Astrocyte (in vitro differentiated cells and primary cell): Measurements from ENCODE around the gene PRRG2. TPM values are rescaled to one million over a fixed set of nuclear protein-coding genes. Genes with fewer than 3 reads are reported as not detected.

ENCODE experiments used
- DNase-seq: peaks from one replicate; pipeline ENCODE4 v3.0.0-alpha.2; 2010; ENCODE audit warnings: low read depth
- FAIRE-seq: peaks from 2 replicates; lab custom pipeline; 2011; peaks lifted over from hg19 to GRCh38; lab: Jason Lieb, UNC
- H2AFZ ChIP-seq: 2 replicates; pipeline ENCODE4 v1.6.0; 2012; ENCODE audit warnings: low read depth, low read length, inconsistent platforms
- H3K27ac ChIP-seq: 2 replicates; pipeline ENCODE4 v1.5.1; 2011; ENCODE audit warnings: low read depth, low read length, inconsistent platforms
- H3K27me3 ChIP-seq: 2 replicates; pipeline ENCODE4 v1.6.0; 2011; ENCODE audit warnings: low read length, inconsistent platforms; ENCODE audit not compliant: insufficient read depth
- H3K36me3 ChIP-seq: 2 replicates; pipeline ENCODE4 v1.5.1; 2011; ENCODE audit warnings: low read length, inconsistent platforms; ENCODE audit not compliant: insufficient read depth
- H3K4me1 ChIP-seq: 2 replicates; pipeline ENCODE4 v1.5.1; 2011; ENCODE audit warnings: low read length, inconsistent platforms; ENCODE audit not compliant: insufficient read depth
- H3K4me2 ChIP-seq: 2 replicates; pipeline ENCODE4 v1.6.0; 2012; ENCODE audit warnings: low read length, inconsistent platforms
- H3K4me3 ChIP-seq: 2 replicates; pipeline ENCODE4 v1.5.1; 2011; ENCODE audit warnings: low read depth, mild to moderate bottlenecking, low read length, inconsistent platforms; ENCODE audit not compliant: insufficient read depth
- H3K79me2 ChIP-seq: 2 replicates; pipeline ENCODE4 v1.6.0; 2012; ENCODE audit warnings: mild to moderate bottlenecking, low read length, inconsistent platforms; ENCODE audit not compliant: insufficient read depth
- H3K9ac ChIP-seq: 2 replicates; pipeline ENCODE4 v1.6.0; 2012; ENCODE audit warnings: mild to moderate bottlenecking, low read length, inconsistent platforms
- H3K9me3 ChIP-seq: 2 replicates; pipeline ENCODE4 v1.5.1; 2012; ENCODE audit warnings: low read depth, mild to moderate bottlenecking, low read length, inconsistent platforms; ENCODE audit not compliant: insufficient read depth
- H4K20me1 ChIP-seq: 2 replicates; pipeline ENCODE4 v1.6.0; 2012; ENCODE audit warnings: low read length, inconsistent platforms; ENCODE audit not compliant: insufficient read depth
- H3K27ac Mint-ChIP-seq: one replicate; pipeline ENCODE4 v1.8.0; 2021; ENCODE audit warnings: mild to moderate bottlenecking, mixed read lengths; ENCODE audit not compliant: unreplicated experiment
- H3K27me3 Mint-ChIP-seq: one replicate; pipeline ENCODE4 v1.8.0; 2021; ENCODE audit warnings: low read depth, mixed read lengths; ENCODE audit not compliant: unreplicated experiment
- H3K36me3 Mint-ChIP-seq: one replicate; pipeline ENCODE4 v1.8.0; 2021; ENCODE audit warnings: low read depth, mixed read lengths; ENCODE audit not compliant: unreplicated experiment
- H3K4me1 Mint-ChIP-seq: one replicate; pipeline ENCODE4 v1.8.0; 2021; ENCODE audit warnings: low read depth, mixed read lengths; ENCODE audit not compliant: unreplicated experiment
- H3K4me3 Mint-ChIP-seq: one replicate; pipeline ENCODE4 v1.8.0; 2021; ENCODE audit warnings: mild to moderate bottlenecking, moderate library complexity, mixed read lengths; ENCODE audit not compliant: unreplicated experiment
- H3K9me3 Mint-ChIP-seq: one replicate; pipeline ENCODE4 v1.8.0; 2021; ENCODE audit warnings: mild to moderate bottlenecking, mixed read lengths; ENCODE audit not compliant: unreplicated experiment
- EZH2 ChIP-seq: IDR thresholded peaks from 2 replicates; pipeline ENCODE4 v1.6.1; 2012; ENCODE audit warnings: mild to moderate bottlenecking, low read length, inconsistent platforms; ENCODE audit not compliant: insufficient read depth
- total RNA-seq: library from RNA; stranded (reverse); gene quantifications from 2 replicates; pipeline ENCODE4 v1.2.1, GENCODE V29; 2021
- TF ChIP-seq, protein P1 (sequence below): IDR thresholded peaks from 2 replicates; pipeline ENCODE4 v1.5.1; 2011; ENCODE audit warnings: low read depth, mild to moderate bottlenecking, inconsistent platforms, low read length, moderate library complexity; ENCODE audit not compliant: insufficient read depth

Gene PRRG2
- total RNA-seq, 1 donor from 2014 or later, result 1.3 TPM

DNA sequence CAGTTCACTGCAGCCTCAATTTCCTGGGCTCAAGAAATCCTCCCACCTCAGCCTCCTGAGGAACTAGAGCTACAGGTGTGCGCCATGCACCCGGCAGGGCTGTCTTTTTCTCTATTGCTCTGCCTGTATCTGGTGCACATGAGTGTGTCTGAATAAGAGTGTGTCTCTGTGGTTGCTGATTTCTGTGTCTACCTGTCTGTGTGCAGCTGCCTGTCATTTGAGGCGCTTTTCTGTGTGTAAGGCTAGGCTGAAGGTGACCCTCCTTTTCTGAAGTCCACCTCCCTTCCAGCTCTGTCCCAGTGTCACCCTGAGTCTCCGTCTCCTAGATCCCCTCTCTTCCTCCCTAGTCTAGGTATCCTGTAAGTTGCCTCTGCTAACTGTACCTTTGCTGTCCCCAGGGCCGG lies 8.4 kb downstream of the PRRG2 start:
- H3K4me2 ChIP-seq, result no peak overlapping the region
- H3K4me3 ChIP-seq, result no peak overlapping the region
- Mint-ChIP-seq H3K4me3 (peak overlapping the region; percentile 54), H3K36me3 (no peaks in the 10 kb centered on the region), H3K27ac (peak overlapping the region; percentile 38), H3K9me3 (no peaks in the 10 kb centered on the region), H3K27me3 (no peaks in the 10 kb centered on the region), H3K4me1 (peaks cover 2% of the 10 kb centered on the region)
- TF ChIP-seq, protein P1, sequence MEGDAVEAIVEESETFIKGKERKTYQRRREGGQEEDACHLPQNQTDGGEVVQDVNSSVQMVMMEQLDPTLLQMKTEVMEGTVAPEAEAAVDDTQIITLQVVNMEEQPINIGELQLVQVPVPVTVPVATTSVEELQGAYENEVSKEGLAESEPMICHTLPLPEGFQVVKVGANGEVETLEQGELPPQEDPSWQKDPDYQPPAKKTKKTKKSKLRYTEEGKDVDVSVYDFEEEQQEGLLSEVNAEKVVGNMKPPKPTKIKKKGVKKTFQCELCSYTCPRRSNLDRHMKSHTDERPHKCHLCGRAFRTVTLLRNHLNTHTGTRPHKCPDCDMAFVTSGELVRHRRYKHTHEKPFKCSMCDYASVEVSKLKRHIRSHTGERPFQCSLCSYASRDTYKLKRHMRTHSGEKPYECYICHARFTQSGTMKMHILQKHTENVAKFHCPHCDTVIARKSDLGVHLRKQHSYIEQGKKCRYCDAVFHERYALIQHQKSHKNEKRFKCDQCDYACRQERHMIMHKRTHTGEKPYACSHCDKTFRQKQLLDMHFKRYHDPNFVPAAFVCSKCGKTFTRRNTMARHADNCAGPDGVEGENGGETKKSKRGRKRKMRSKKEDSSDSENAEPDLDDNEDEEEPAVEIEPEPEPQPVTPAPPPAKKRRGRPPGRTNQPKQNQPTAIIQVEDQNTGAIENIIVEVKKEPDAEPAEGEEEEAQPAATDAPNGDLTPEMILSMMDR, result no peak
- no peak for TF ChIP-seq EZH2
- H3K4me1 ChIP-seq, result peaks cover 20% of the 10 kb centered on the region
- peaks cover 8% of the 10 kb centered on the region for H3K36me3 ChIP-seq
- peaks cover 23% of the 10 kb centered on the region for H4K20me1 ChIP-seq
- DNase-seq (no peak), FAIRE-seq (no peak)
- no peak overlapping the region for H2AFZ ChIP-seq
- no peak overlapping the region for H3K9ac ChIP-seq
- H3K27ac ChIP-seq, result no peak overlapping the region
- H3K27me3 ChIP-seq, result no peaks in the 10 kb centered on the region
- no peaks in the 10 kb centered on the region for H3K9me3 ChIP-seq
- peaks cover 30% of the 10 kb centered on the region for H3K79me2 ChIP-seq

GRCh38 chr19:49590071-49590970 lies 9.2 kb downstream of the PRRG2 start:
- Histone ChIP-seq H4K20me1 (peaks cover 26% of the 10 kb centered on the region), H3K27me3 (no peaks in the 10 kb centered on the region), H3K36me3 (peaks cover 8% of the 10 kb centered on the region), H3K4me1 (peaks cover 20% of the 10 kb centered on the region), H3K4me3 (peak overlapping the region; percentile 64), H3K27ac (peak overlapping the region; percentile 84), H3K9me3 (no peaks in the 10 kb centered on the region), H3K4me2 (peak overlapping the region; percentile 98), H3K9ac (peak overlapping the region; percentile 84), H2AFZ (peak overlapping the region; percentile 71), H3K79me2 (peaks cover 35% of the 10 kb centered on the region)
- H3K27me3 Mint-ChIP-seq, result no peaks in the 10 kb centered on the region
- DNase-seq (peak; percentile 91), FAIRE-seq (peak; percentile 76)
- TF ChIP-seq, protein P1, result no peak
- TF ChIP-seq EZH2, result no peak
- no peaks in the 10 kb centered on the region for H3K36me3 Mint-ChIP-seq
- peak overlapping the region; percentile 87 for H3K27ac Mint-ChIP-seq
- H3K4me3 Mint-ChIP-seq, result peak overlapping the region; percentile 89
- no peaks in the 10 kb centered on the region for H3K9me3 Mint-ChIP-seq
- peaks cover 2% of the 10 kb centered on the region for H3K4me1 Mint-ChIP-seq
